ENCODE results near the gene KCNH1. TPM values are rescaled to one million over a fixed set of nuclear protein-coding genes. Genes with fewer than 3 reads are reported as not detected.

Gene KCNH1
- total and polyA plus RNA-seq, 4 donors, result 0.02 to 0.31 TPM; not detected in 2

GRCh38 chr1:211111351-211111750 is 22.6 kb downstream of the KCNH1 start:
- Histone ChIP-seq H3K9me3 (ENCODE audit: control insufficient read depth in 4 of 4, insufficient read depth in 3 of 4, low read length in 3 of 4) (peaks cover 0 to 3% (median 1%) of the 10 kb centered on the region in 4 donors), H3K27ac (ENCODE audit: low read depth in 1 of 2, low read length in 1 of 2) (no peak overlapping the region), H3K4me3 (no peak overlapping the region), H3K9ac (ENCODE audit: insufficient read depth in 1 of 2, low read length in 2 of 2) (no peak overlapping the region), H3K4me1 (ENCODE audit: control insufficient read depth in 5 of 5, insufficient read depth in 5 of 5, low read length in 5 of 5) (no peaks in the 10 kb centered on the region), H3K27me3 (ENCODE audit: control insufficient read depth in 3 of 3, insufficient read depth in 3 of 3, low read length in 2 of 3) (peaks cover 0 to 3% (median 0%) of the 10 kb centered on the region in 3 donors), H3K36me3 (ENCODE audit: control insufficient read depth in 4 of 4, insufficient read depth in 4 of 4, low read length in 4 of 4) (no peaks in the 10 kb centered on the region)
- no peak for ATAC-seq (ENCODE audit: insufficient read depth, low FRiP score)
- TF ChIP-seq, protein P1, sequence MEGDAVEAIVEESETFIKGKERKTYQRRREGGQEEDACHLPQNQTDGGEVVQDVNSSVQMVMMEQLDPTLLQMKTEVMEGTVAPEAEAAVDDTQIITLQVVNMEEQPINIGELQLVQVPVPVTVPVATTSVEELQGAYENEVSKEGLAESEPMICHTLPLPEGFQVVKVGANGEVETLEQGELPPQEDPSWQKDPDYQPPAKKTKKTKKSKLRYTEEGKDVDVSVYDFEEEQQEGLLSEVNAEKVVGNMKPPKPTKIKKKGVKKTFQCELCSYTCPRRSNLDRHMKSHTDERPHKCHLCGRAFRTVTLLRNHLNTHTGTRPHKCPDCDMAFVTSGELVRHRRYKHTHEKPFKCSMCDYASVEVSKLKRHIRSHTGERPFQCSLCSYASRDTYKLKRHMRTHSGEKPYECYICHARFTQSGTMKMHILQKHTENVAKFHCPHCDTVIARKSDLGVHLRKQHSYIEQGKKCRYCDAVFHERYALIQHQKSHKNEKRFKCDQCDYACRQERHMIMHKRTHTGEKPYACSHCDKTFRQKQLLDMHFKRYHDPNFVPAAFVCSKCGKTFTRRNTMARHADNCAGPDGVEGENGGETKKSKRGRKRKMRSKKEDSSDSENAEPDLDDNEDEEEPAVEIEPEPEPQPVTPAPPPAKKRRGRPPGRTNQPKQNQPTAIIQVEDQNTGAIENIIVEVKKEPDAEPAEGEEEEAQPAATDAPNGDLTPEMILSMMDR (IDR thresholded peaks at IDR 0.05; ENCODE audit: control extremely low read depth, extremely low read depth), result no peak
- no peak for DNase-seq
- WGBS, 2 donors, result 88 to 90% methylated on average over 22 of the region's 22 CpGs

DNA sequence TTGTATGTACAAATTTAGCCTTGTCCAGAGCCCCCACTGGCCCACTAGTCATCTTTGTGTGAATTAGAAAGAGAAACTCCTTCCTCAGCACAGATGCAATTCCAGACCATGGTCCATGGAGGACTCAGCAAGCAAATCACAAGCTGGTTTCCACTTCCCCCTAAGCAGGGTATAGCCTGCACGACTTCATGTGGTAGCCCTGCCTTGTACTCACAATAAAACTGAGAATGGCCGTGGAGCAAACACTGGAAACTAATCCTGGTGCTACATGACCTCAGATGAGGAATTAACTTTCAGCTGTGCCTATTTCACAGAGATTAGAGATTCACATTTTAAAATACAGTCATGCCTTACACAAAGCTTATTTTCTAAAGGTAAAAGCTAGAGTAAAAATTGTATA is 32.5 kb downstream of the KCNH1 start:
- WGBS, 2 donors, result 67 to 73% methylated on average over 2 of the region's 2 CpGs
- Histone ChIP-seq H3K27me3 (ENCODE audit: control insufficient read depth in 3 of 3, insufficient read depth in 3 of 3, low read length in 2 of 3) (no peaks in the 10 kb centered on the region), H3K4me1 (ENCODE audit: control insufficient read depth in 5 of 5, insufficient read depth in 5 of 5, low read length in 5 of 5) (no peaks in the 10 kb centered on the region), H3K4me3 (no peak overlapping the region), H3K9ac (ENCODE audit: insufficient read depth in 1 of 2, low read length in 2 of 2) (no peak overlapping the region), H3K9me3 (ENCODE audit: control insufficient read depth in 4 of 4, insufficient read depth in 3 of 4, low read length in 3 of 4) (no peaks in the 10 kb centered on the region), H3K27ac (ENCODE audit: low read depth in 1 of 2, low read length in 1 of 2) (no peak overlapping the region), H3K36me3 (ENCODE audit: control insufficient read depth in 4 of 4, insufficient read depth in 4 of 4, low read length in 4 of 4) (no peaks in the 10 kb centered on the region)
- TF ChIP-seq, protein P1 (IDR thresholded peaks at IDR 0.05; ENCODE audit: control extremely low read depth, extremely low read depth), result no peak
- no peak for DNase-seq
- no peak for ATAC-seq (ENCODE audit: insufficient read depth, low FRiP score)

- WGBS, 2 donors, result 71 to 84% methylated on average over 5 of the region's 5 CpGs
- TF ChIP-seq, protein P1 (IDR thresholded peaks at IDR 0.05; ENCODE audit: control extremely low read depth, extremely low read depth), result no peak
- no peak for DNase-seq
Observed at GRCh38 chr1:211099393-211099792, 34.6 kb downstream of the KCNH1 start.

DNA sequence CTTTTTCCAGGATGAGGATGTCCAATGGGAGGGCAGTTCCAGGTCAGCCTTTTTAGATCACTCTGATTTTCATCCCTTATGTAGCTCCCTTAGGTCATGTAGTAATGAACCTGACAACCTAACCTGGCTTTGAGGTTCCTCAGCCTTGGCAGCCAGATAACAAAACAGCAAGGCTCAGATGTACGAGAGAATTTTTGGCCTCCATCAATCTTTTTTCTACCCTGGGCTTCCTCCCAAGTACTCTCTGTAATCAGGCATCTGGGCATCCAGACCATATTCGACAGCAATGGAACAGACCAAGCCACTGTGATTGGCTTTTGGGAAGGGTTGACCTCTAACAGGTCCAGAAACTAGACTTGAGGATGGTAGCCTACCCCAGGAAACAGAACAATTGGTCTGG is 38.6 kb downstream of the KCNH1 start:
- Histone ChIP-seq H3K9ac (ENCODE audit: insufficient read depth in 1 of 2, low read length in 2 of 2) (no peak overlapping the region), H3K9me3 (ENCODE audit: control insufficient read depth in 4 of 4, insufficient read depth in 3 of 4, low read length in 3 of 4) (peaks cover 0 to 4% (median 0%) of the 10 kb centered on the region in 4 donors), H3K4me1 (ENCODE audit: control insufficient read depth in 5 of 5, insufficient read depth in 5 of 5, low read length in 5 of 5) (no peaks in the 10 kb centered on the region), H3K36me3 (ENCODE audit: control insufficient read depth in 4 of 4, insufficient read depth in 4 of 4, low read length in 4 of 4) (no peaks in the 10 kb centered on the region), H3K4me3 (no peak overlapping the region), H3K27me3 (ENCODE audit: control insufficient read depth in 3 of 3, insufficient read depth in 3 of 3, low read length in 2 of 3) (no peaks in the 10 kb centered on the region), H3K27ac (ENCODE audit: low read depth in 1 of 2, low read length in 1 of 2) (no peak overlapping the region)
- DNase-seq (no peak), ATAC-seq (ENCODE audit: insufficient read depth, low FRiP score) (no peak)
- TF ChIP-seq, protein P1 (IDR thresholded peaks at IDR 0.05; ENCODE audit: control extremely low read depth, extremely low read depth), result no peak
- WGBS, 2 donors, result 79 to 94% methylated on average over 2 of the region's 2 CpGs

More at GRCh38 chr1:211099393-211099792, 34.6 kb downstream of the KCNH1 start:
- peaks cover 0 to 1% (median 0%) of the 10 kb centered on the region in 4 donors for H3K9me3 ChIP-seq (ENCODE audit: control insufficient read depth in 4 of 4, insufficient read depth in 3 of 4, low read length in 3 of 4)
- H3K9ac ChIP-seq (ENCODE audit: insufficient read depth in 1 of 2, low read length in 2 of 2), result no peak overlapping the region
- H3K4me3 ChIP-seq, result no peak overlapping the region
- no peaks in the 10 kb centered on the region for H3K36me3 ChIP-seq (ENCODE audit: control insufficient read depth in 4 of 4, insufficient read depth in 4 of 4, low read length in 4 of 4)
- no peaks in the 10 kb centered on the region for H3K27me3 ChIP-seq (ENCODE audit: control insufficient read depth in 3 of 3, insufficient read depth in 3 of 3, low read length in 2 of 3)
- ATAC-seq (ENCODE audit: insufficient read depth, low FRiP score), result no peak
- H3K4me1 ChIP-seq (ENCODE audit: control insufficient read depth in 5 of 5, insufficient read depth in 5 of 5, low read length in 5 of 5), result no peaks in the 10 kb centered on the region
- no peak overlapping the region for H3K27ac ChIP-seq (ENCODE audit: low read depth in 1 of 2, low read length in 1 of 2)

All from lung (tissue), 12 donors.